Mucosa of descending colon (tissue), 3 donors: ENCODE results near the gene CCDC83. TPM values are rescaled to one million over a fixed set of nuclear protein-coding genes. Genes with fewer than 3 reads are reported as not detected.

Experiments
- ATAC-seq: fragments of 200-7000 bp; cut with Tn5 transposase; one replicate; pipeline ENCODE4 v1.9.1; 2020; ENCODE audit warnings: mild to moderate bottlenecking, moderate library complexity
- DNase-seq, 3 donors: peaks; one replicate each; pipeline ENCODE4 v3.0.0-alpha.2; 2020
- H3K36me3 ChIP-seq: fragments of 200-600 bp; one replicate; pipeline ENCODE4 v1.8.0; 2021; ENCODE audit warnings: low read depth, mild to moderate bottlenecking
- H3K4me1 ChIP-seq: fragments of 200-600 bp; one replicate; pipeline ENCODE4 v1.8.0; 2021; ENCODE audit warnings: low read depth, mild to moderate bottlenecking
- H3K4me3 ChIP-seq: fragments of 200-600 bp; one replicate; pipeline ENCODE4 v1.8.0; 2021; ENCODE audit warnings: mild to moderate bottlenecking
- H3K9me3 ChIP-seq: fragments of 200-600 bp; one replicate; pipeline ENCODE4 v1.8.0; 2021; ENCODE audit warnings: mild to moderate bottlenecking
- intact Hi-C, 2 donors: fragments of 100-400 bp; cut with DNase I in 1 of 2; cut with micrococcal nuclease in 1 of 2; formaldehyde crosslinking; loops; one replicate each; pipeline versions ENCODE4 v1.11.0 to v1.11.1; 2022; cut with DNase I, micrococcal nuclease
- total RNA-seq, 3 donors: library from RNA; stranded (reverse); fragmentation: NEBNext Ultra II Directional in 2 of 3; extraction: Animal tissue kit (Norgen Biotek cat#: 25700) in 2 of 3; gene quantifications; one replicate each; pipeline versions ENCODE4 v1.2.1 to v1.2.4, GENCODE V29; 2021 to 2023
- TF ChIP-seq, protein P1 (sequence below): fragments of 200-600 bp; IDR thresholded peaks from one replicate; pipeline ENCODE4 v1.8.0; 2022; ENCODE audit warnings: antibody characterized with exemption, mild to moderate bottlenecking
- donor health status: DM: no; HTN: no; CAD: no; lungs with moderate emphysema.
- donor health status: DM: no; HTN: no; CAD: no.
- donor health status: DM: no; HTN: yes; CAD: no.

The CCDC83 gene
- total RNA-seq, 3 donors from 2014 or later = not detected

DNA sequence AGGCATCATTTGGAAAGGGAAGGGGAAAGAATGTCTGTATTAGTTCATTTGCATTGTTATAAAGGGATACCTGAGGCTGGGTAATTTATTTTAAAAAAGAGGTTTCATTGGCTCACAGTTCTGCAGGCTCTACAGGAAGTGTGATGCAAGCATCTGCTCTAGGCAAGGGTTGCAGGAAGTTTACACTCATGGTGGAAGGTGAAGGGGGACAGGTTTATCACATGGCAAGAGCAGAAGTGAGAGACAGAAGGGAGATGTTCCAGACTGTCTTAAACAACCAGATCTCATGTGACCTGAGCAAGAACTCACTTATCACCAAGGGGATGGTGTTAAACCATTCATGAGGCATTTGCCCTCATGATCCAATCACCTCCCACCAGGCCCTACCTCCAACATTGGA, 90.6 kb downstream of the CCDC83 start:
- no peak for ATAC-seq
- intact Hi-C loops = loop anchor here in 1 of 2 donors (10.0 kb wide), 1 partner anchor 269 kb away; no protein-coding TSS in a partner anchor
- no peaks in the 10 kb centered on the region for H3K36me3 ChIP-seq
- no peaks in the 10 kb centered on the region for H3K9me3 ChIP-seq
- no peak for DNase-seq
- TF ChIP-seq, protein P1, sequence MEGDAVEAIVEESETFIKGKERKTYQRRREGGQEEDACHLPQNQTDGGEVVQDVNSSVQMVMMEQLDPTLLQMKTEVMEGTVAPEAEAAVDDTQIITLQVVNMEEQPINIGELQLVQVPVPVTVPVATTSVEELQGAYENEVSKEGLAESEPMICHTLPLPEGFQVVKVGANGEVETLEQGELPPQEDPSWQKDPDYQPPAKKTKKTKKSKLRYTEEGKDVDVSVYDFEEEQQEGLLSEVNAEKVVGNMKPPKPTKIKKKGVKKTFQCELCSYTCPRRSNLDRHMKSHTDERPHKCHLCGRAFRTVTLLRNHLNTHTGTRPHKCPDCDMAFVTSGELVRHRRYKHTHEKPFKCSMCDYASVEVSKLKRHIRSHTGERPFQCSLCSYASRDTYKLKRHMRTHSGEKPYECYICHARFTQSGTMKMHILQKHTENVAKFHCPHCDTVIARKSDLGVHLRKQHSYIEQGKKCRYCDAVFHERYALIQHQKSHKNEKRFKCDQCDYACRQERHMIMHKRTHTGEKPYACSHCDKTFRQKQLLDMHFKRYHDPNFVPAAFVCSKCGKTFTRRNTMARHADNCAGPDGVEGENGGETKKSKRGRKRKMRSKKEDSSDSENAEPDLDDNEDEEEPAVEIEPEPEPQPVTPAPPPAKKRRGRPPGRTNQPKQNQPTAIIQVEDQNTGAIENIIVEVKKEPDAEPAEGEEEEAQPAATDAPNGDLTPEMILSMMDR = no peak
- no peaks in the 10 kb centered on the region for H3K4me1 ChIP-seq
- no peak overlapping the region for H3K4me3 ChIP-seq

DNA sequence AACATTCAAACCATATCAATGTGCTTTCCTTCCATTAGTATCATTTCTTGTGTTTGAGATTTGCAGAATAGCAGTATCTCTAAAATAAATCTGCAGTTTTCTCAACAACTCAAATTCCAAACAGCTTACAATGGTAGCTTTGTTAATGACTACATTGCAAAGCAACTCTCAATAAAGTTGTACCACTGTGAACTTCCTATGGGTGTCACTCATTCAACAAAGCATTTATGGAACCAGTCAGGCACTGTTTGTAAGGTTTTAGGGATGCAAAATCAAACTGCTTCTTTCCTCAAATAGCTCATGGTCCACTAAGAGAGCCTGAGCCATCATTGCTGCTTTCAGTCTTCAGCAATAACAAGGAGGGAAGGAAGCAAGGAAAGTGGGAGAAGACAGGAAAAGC, 91.0 kb downstream of the CCDC83 start:
- H3K4me1 ChIP-seq = no peaks in the 10 kb centered on the region
- intact Hi-C loops = loop anchor here in 1 of 2 donors (10.0 kb wide), 1 partner anchor 269 kb away; no protein-coding TSS in a partner anchor
- H3K36me3 ChIP-seq = no peaks in the 10 kb centered on the region
- DNase-seq = no peak
- ATAC-seq = peak; percentile 22
- TF ChIP-seq, protein P1 = no peak
- H3K4me3 ChIP-seq = no peak overlapping the region
- no peaks in the 10 kb centered on the region for H3K9me3 ChIP-seq

- peak in 1 of 3 donors; percentile 31 for DNase-seq
- peak; percentile 53 for ATAC-seq
- TF ChIP-seq, protein P1 = no peak
- intact Hi-C loops = loop anchor here in 1 of 2 donors (10.0 kb wide), 1 partner anchor 267 kb away; no protein-coding TSS in a partner anchor
- H3K4me1 ChIP-seq = no peaks in the 10 kb centered on the region
- H3K9me3 ChIP-seq = no peaks in the 10 kb centered on the region
- no peaks in the 10 kb centered on the region for H3K36me3 ChIP-seq
- H3K4me3 ChIP-seq = no peak overlapping the region
Measured at GRCh38 chr11:85947431-85948272, 92.5 kb downstream of the CCDC83 start.

DNA sequence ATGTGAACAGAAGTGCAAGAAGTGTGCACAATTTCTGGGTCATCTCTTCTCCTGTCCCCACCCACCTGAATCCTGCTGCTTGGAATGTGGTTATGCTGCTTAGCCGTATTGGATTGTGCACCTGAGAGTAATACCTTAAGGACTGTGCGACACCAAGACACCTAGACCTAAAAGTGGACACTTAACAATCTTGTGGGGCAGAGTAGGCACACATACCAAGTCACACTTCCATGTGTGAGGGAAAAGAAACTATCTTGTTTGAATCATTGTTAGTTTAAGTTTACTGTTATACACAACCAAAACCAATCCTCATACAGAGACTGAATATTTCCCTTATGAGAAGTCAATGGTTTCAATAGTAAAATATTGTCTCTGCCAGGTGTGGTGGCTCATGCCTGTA, 93.7 kb downstream of the CCDC83 start:
- no peaks in the 10 kb centered on the region for H3K36me3 ChIP-seq
- H3K4me3 ChIP-seq = no peak overlapping the region
- ATAC-seq (no peak), DNase-seq (no peak)
- H3K9me3 ChIP-seq = no peaks in the 10 kb centered on the region
- no peaks in the 10 kb centered on the region for H3K4me1 ChIP-seq
- intact Hi-C loops = loop anchor here in 1 of 2 donors (10.0 kb wide), 1 partner anchor 266 kb away; no protein-coding TSS in a partner anchor
- TF ChIP-seq, protein P1 = no peak

DNA sequence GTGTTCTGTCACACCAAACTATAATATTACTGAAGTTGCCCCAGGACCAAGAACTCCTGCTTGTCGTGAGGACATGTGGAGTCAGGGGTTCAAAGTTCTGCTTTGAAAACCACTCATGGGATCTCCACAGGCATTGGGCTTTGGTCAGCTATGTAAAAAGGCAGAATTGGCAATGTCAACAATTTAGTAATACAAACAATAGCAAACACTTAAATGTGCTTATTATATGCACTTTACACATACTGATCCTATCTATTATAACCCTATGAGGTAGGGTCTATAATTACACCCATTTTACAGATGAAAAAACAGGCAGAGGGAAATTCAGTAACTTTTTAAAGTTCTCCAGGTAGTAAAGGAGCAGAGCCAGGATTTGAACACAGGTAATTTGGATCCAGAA, 94.6 kb downstream of the CCDC83 start:
- H3K4me3 ChIP-seq = no peak overlapping the region
- H3K36me3 ChIP-seq = no peaks in the 10 kb centered on the region
- no peaks in the 10 kb centered on the region for H3K4me1 ChIP-seq
- intact Hi-C loops = loop anchor here in 1 of 2 donors (10.0 kb wide), 1 partner anchor 265 kb away; no protein-coding TSS in a partner anchor
- H3K9me3 ChIP-seq = no peaks in the 10 kb centered on the region
- ATAC-seq (no peak), DNase-seq (no peak)
- TF ChIP-seq, protein P1 = no peak
